SK-N-SH (cell line): ENCODE results near the gene CCDC27. TPM values are rescaled to one million over a fixed set of nuclear protein-coding genes. Genes with fewer than 3 reads are reported as not detected.

Experiments used
- CTCF ChIA-PET: fragments of 300-600, 350-600 bp; formaldehyde crosslinking; extraction: SDS; loops from one replicate; lab custom pipeline; 2021; lab: Yijun Ruan, JAX
- POLR2A ChIA-PET: fragments of 350-600 bp; sonication (Branson Sonifier 250); formaldehyde crosslinking; extraction: SDS; loops from one replicate; lab custom pipeline; 2020; ENCODE audit warnings: antibody characterized with exemption, inconsistent platforms; lab: Yijun Ruan, JAX
- DNase-seq: peaks from one replicate; pipeline ENCODE4 v3.0.0; 2012
- H2AFZ ChIP-seq: fragments of 200-600 bp; sonication (generic); 2 replicates; pipeline ENCODE4 v1.8.1; 2016; ENCODE audit warnings: antibody characterized with exemption, mild to moderate bottlenecking, low read depth
- H3F3A ChIP-seq: fragments of 200-600 bp; sonication (generic); replicated peaks from 2 replicates; pipeline ENCODE3; 2016; ENCODE audit warnings: antibody characterized with exemption, mild to moderate bottlenecking; ENCODE audit not compliant: insufficient read depth
- H3K27ac ChIP-seq, 2 experiments: fragments of 200-500 bp in 1 of 2; fragments of 200-600 bp in 1 of 2; sonication (Bioruptor generic) in 1 of 2; sonication (generic), shearing (Covaris generic) in 1 of 2; 2 replicates each; pipeline versions ENCODE4 v1.5.1 to v1.6.1; 2014 to 2016; ENCODE audit warnings: low read depth in 2 of 2, inconsistent platforms in 1 of 2, low read length in 1 of 2, mild to moderate bottlenecking in 1 of 2, mixed read lengths in 1 of 2
- H3K27me3 ChIP-seq: fragments of 200-600 bp; sonication (generic), shearing (Covaris generic); 2 replicates; pipeline ENCODE4 v1.6.1; 2016; ENCODE audit warnings: mixed run types; ENCODE audit not compliant: insufficient read depth
- H3K36me3 ChIP-seq, 2 experiments: fragments of 200-500 bp in 1 of 2; fragments of 200-600 bp in 1 of 2; sonication (Bioruptor generic) in 1 of 2; sonication (generic) in 1 of 2; replicated peaks in 1 of 2; 2 replicates each; pipeline versions ENCODE3 to v1.5.1; 2014 to 2016; ENCODE audit warnings: low read length in 1 of 2, mild to moderate bottlenecking in 1 of 2; ENCODE audit not compliant: insufficient read depth in 2 of 2, control insufficient read depth in 1 of 2
- H3K4me1 ChIP-seq, 2 experiments: fragments of 200-500 bp in 1 of 2; fragments of 200-600 bp in 1 of 2; sonication (Bioruptor generic) in 1 of 2; sonication (generic), shearing (Covaris generic) in 1 of 2; 2 replicates each; pipeline versions ENCODE4 v1.5.1 to v1.6.1; 2014 to 2016; ENCODE audit warnings: low read depth in 1 of 2, low read length in 1 of 2, mixed run types in 1 of 2; ENCODE audit not compliant: insufficient read depth in 2 of 2, control insufficient read depth in 1 of 2
- H3K4me2 ChIP-seq: fragments of 200-600 bp; sonication (generic), shearing (Covaris generic); 2 replicates; pipeline ENCODE4 v1.6.1; 2017; ENCODE audit warnings: mixed run types
- H3K4me3 ChIP-seq, 2 experiments: fragments of 200-500 bp in 1 of 2; fragments of 200-600 bp in 1 of 2; sonication (Bioruptor generic) in 1 of 2; sonication (generic), shearing (Covaris generic) in 1 of 2; 2 replicates each; pipeline versions ENCODE4 v1.5.1 to v1.8.1; 2014 to 2016; ENCODE audit warnings: low read depth in 2 of 2, inconsistent platforms in 1 of 2, low read length in 1 of 2, mild to moderate bottlenecking in 1 of 2, mixed read lengths in 1 of 2, moderate library complexity in 1 of 2
- H3K79me2 ChIP-seq: fragments of 200-600 bp; sonication (generic); 2 replicates; pipeline ENCODE4 v1.8.1; 2017; ENCODE audit warnings: mild to moderate bottlenecking; ENCODE audit not compliant: insufficient read depth
- H3K9ac ChIP-seq: fragments of 200-600 bp; sonication (generic); 2 replicates; pipeline ENCODE4 v1.6.1; 2017; ENCODE audit warnings: mixed run types
- H3K9me2 ChIP-seq: fragments of 200-600 bp; sonication (generic); 2 replicates; pipeline ENCODE4 v1.6.1; 2017; ENCODE audit warnings: mixed run types
- H3K9me3 ChIP-seq: fragments of 200-600 bp; sonication (generic); 2 replicates; pipeline ENCODE4 v1.6.1; 2017; ENCODE audit warnings: mixed run types, mild to moderate bottlenecking, moderate library complexity
- H4K20me1 ChIP-seq: fragments of 200-600 bp; sonication (generic); 2 replicates; pipeline ENCODE4 v1.6.1; 2017; ENCODE audit warnings: mild to moderate bottlenecking, mixed run types; ENCODE audit not compliant: insufficient read depth
- ELF1 ChIP-seq: IDR thresholded peaks from 2 replicates; pipeline ENCODE4 v1.4.0; 2012
- EZH2phosphoT487 ChIP-seq: fragments of 200-600 bp; sonication (generic); IDR thresholded peaks from 2 replicates; pipeline ENCODE4 v1.6.1; 2017; ENCODE audit warnings: low read depth, mixed run types, mild to moderate bottlenecking, antibody characterized with exemption, moderate library complexity, borderline replicate concordance
- FOSL2 ChIP-seq: IDR thresholded peaks from 2 replicates; pipeline ENCODE4 v1.4.0; 2012; ENCODE audit warnings: low read depth, mild to moderate bottlenecking, moderate library complexity, borderline replicate concordance
- FOXJ3 ChIP-seq: sonication (generic); formaldehyde crosslinking; IDR thresholded peaks from 2 replicates; pipeline ENCODE4 v1.5.1; 2020; ENCODE audit warnings: mild to moderate bottlenecking, missing genetic modification reagents
- FOXM1 ChIP-seq: IDR thresholded peaks from 2 replicates; pipeline ENCODE4 v1.4.0; 2012; ENCODE audit warnings: low read depth, mild to moderate bottlenecking
- GABPA ChIP-seq: IDR thresholded peaks from 2 replicates; pipeline ENCODE4 v1.4.0; 2012; ENCODE audit warnings: low read depth, mild to moderate bottlenecking
- GATA2 ChIP-seq: sonication (generic); formaldehyde crosslinking; IDR thresholded peaks from 2 replicates; pipeline ENCODE4 v1.5.0; 2020; ENCODE audit warnings: mild to moderate bottlenecking, missing genetic modification reagents
- JUND ChIP-seq: IDR thresholded peaks from 2 replicates; pipeline ENCODE4 v1.4.0; 2012
- MAX ChIP-seq: IDR thresholded peaks from 2 replicates; pipeline ENCODE4 v1.4.0; 2012; ENCODE audit warnings: low read depth
- MEF2A ChIP-seq: IDR thresholded peaks from 2 replicates; pipeline ENCODE4 v1.4.0; 2012; ENCODE audit warnings: low read depth, borderline replicate concordance
- MXI1 ChIP-seq: IDR thresholded peaks from 2 replicates; pipeline ENCODE4 v1.6.1; 2012; ENCODE audit warnings: mild to moderate bottlenecking, low read depth, low read length, improper control_type of control experiment
- NFIC ChIP-seq: IDR thresholded peaks from 2 replicates; pipeline ENCODE4 v1.4.0; 2012; ENCODE audit warnings: borderline replicate concordance
- PBX3 ChIP-seq: IDR thresholded peaks from 2 replicates; pipeline ENCODE4; 2012
- POLR2AphosphoS5 ChIP-seq: IDR thresholded peaks from 2 replicates; pipeline ENCODE4 v1.6.1; 2012; ENCODE audit warnings: low read depth, low read length
- RAD21 ChIP-seq: IDR thresholded peaks from 2 replicates; pipeline ENCODE4 v1.6.1; 2012; ENCODE audit warnings: mild to moderate bottlenecking, low read length
- RCOR1 ChIP-seq: fragments of 150-350 bp; IDR thresholded peaks from 2 replicates; pipeline ENCODE4 v1.6.1; 2017; ENCODE audit warnings: antibody characterized with exemption, low read length
- RFX5 ChIP-seq: IDR thresholded peaks from 2 replicates; pipeline ENCODE4 v1.6.1; 2012; ENCODE audit warnings: mild to moderate bottlenecking, improper control_type of control experiment, low read length
- SIN3A ChIP-seq: IDR thresholded peaks from 2 replicates; pipeline ENCODE4 v1.6.1; 2012; ENCODE audit warnings: low read depth, mild to moderate bottlenecking, low read length, moderate library complexity, borderline replicate concordance
- SMC3 ChIP-seq: IDR thresholded peaks from 2 replicates; pipeline ENCODE4 v1.6.1; 2012; ENCODE audit warnings: low read depth, low read length, improper control_type of control experiment
- TCF12 ChIP-seq: IDR thresholded peaks from 2 replicates; pipeline ENCODE4 v1.4.0; 2012
- TEAD4 ChIP-seq: IDR thresholded peaks from 2 replicates; pipeline ENCODE4 v1.4.0; 2012; ENCODE audit warnings: mild to moderate bottlenecking, borderline replicate concordance; ENCODE audit not compliant: insufficient read depth
- WGBS: methylation state at CpG from one replicate; pipeline ENCODE4 v1.1.6; 2017; ENCODE audit warnings: low lambda C conversion rate; 5-methylcytosine and 5-hydroxymethylcytosine counted together
- polyA plus RNA-seq, 3 experiments: library from polyadenylated mRNA; depleted of rRNA; stranded (reverse); fragments of >200 nt; gene quantifications; 2 replicates each; pipeline ENCODE4 v1.2.3, GENCODE V29; 2012

Gene CCDC27
- polyA plus RNA-seq, 1 of the 3 experiments (the other 2 are of a cell fraction): not detected

- Histone ChIP-seq H3K27ac (no peak overlapping the region), H3K36me3 (peaks cover 0 to 3% of the 10 kb centered on the region in 2 experiments), H2AFZ (no peak overlapping the region), H3K9me3 (no peaks in the 10 kb centered on the region), H3K9ac (no peak overlapping the region), H3K9me2 (no peaks in the 10 kb centered on the region), H3K4me1 (peaks cover 0 to 4% of the 10 kb centered on the region in 2 experiments; a peak in 1 of 4 replicates), H3K4me2 (no peak overlapping the region), H3K79me2 (no peaks in the 10 kb centered on the region), H3K27me3 (no peaks in the 10 kb centered on the region), H3K4me3 (no peak overlapping the region), H3F3A (no peaks in the 10 kb centered on the region), H4K20me1 (no peaks in the 10 kb centered on the region)
- ChIA-PET POLR2A (no interaction called here), CTCF (interaction anchor here (0.6 to 1.8 kb wide), 3 partner anchors 10 to 35 kb away, joined by 3 to 7 read pairs (median 4); no protein-coding TSS in a partner anchor)
- no peak for TF ChIP-seq RCOR1
- TF ChIP-seq NFIC: no peak
- TF ChIP-seq TEAD4: no peak
- TF ChIP-seq EZH2phosphoT487: no peak
- no peak for TF ChIP-seq GATA2 (CRISPR knock-in tag)
- TF ChIP-seq SIN3A: no peak
- TF ChIP-seq MAX: no peak
- no peak for TF ChIP-seq FOXM1
- no peak for TF ChIP-seq GABPA
- no peak for TF ChIP-seq MXI1
- no peak for TF ChIP-seq SMC3
- TF ChIP-seq ELF1: no peak
- TF ChIP-seq POLR2AphosphoS5: no peak
- no peak for TF ChIP-seq RAD21
- TF ChIP-seq FOXJ3 (CRISPR knock-in tag): no peak
- TF ChIP-seq RFX5: no peak
- no peak for TF ChIP-seq JUND
- no peak for TF ChIP-seq TCF12
- TF ChIP-seq PBX3: no peak
- WGBS: 53% methylated on average over 2 of the region's 2 CpGs
- DNase-seq: no peak
These were observed 59.3 kb downstream of the CCDC27 start for GRCh38 chr1:3811595-3811911.

GRCh38 chr1:3814065-3814464 lies 61.8 kb downstream of the CCDC27 start:
- no peak for DNase-seq
- no peak overlapping the region for H3K27ac ChIP-seq
- no peak overlapping the region for H3K9ac ChIP-seq
- 100% methylated on average over 1 of the region's 2 CpGs for WGBS
- H3K36me3 ChIP-seq: peaks cover 0 to 6% of the 10 kb centered on the region in 2 experiments
- H3K4me1 ChIP-seq: peaks cover 0 to 13% of the 10 kb centered on the region in 2 experiments; a peak in 2 of 4 replicates
- CTCF ChIA-PET: no interaction called here
- no peaks in the 10 kb centered on the region for H3F3A ChIP-seq
- no peaks in the 10 kb centered on the region for H4K20me1 ChIP-seq
- H3K27me3 ChIP-seq: no peaks in the 10 kb centered on the region
- no peak overlapping the region for H3K4me2 ChIP-seq
- no peak for TF ChIP-seq RFX5
- no peak for TF ChIP-seq SMC3
- no peak for TF ChIP-seq SIN3A
- TF ChIP-seq GATA2 (CRISPR knock-in tag): no peak
- TF ChIP-seq MEF2A: no peak
- no peak for TF ChIP-seq MAX
- no peak for TF ChIP-seq FOSL2
- no peak overlapping the region for H3K4me3 ChIP-seq
- no peaks in the 10 kb centered on the region for H3K9me2 ChIP-seq
- POLR2A ChIA-PET: no interaction called here
- H2AFZ ChIP-seq: no peak overlapping the region
- no peaks in the 10 kb centered on the region for H3K79me2 ChIP-seq
- H3K9me3 ChIP-seq: no peaks in the 10 kb centered on the region
